Astrocyte of the spinal cord (primary cell): Measurements from ENCODE around the gene AKT1.

Experiments
- DNase-seq: peaks from one replicate; pipeline ENCODE4 v3.0.0; 2011; ENCODE audit warnings: low read depth, low spot score
- H3K4me3 ChIP-seq: 2 replicates; pipeline ENCODE4 v1.5.1; 2011; ENCODE audit warnings: low read depth, mild to moderate bottlenecking, low read length, moderate library complexity
- CTCF ChIP-seq: IDR thresholded peaks from 2 replicates; pipeline ENCODE4 v1.5.1; 2012; ENCODE audit warnings: low read depth, mild to moderate bottlenecking, low read length, inconsistent platforms
- in situ Hi-C: cut with HindIII; loops from 2 replicates; pipeline ENCODE4 v1.10.0; 2017; ENCODE audit warnings: low sequenced_read_pairs

Gene AKT1

DNA sequence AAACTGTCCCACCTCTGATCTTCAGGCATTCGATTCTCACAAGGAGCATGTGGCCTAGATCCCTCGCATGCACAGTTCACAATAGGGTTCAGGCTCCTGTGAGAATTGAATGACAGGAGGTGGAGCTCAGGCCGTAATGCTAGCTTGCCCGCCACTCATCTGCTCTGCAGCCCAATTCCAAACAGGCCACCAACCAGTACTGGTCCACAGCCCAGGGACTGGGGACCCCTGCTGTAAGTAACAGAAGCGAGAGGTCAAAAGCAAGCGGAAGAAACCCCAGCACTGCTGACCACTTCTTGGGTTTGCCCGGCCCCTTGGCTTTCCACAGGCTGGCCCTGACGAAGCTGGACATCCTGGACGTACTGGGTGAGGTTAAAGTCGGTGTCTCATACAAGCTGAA lies 51.1 kb downstream of the AKT1 start:
- no peak overlapping the region for H3K4me3 ChIP-seq
- in situ Hi-C loops: no loop called here
- no peak for TF ChIP-seq CTCF
- no peak for DNase-seq

DNA sequence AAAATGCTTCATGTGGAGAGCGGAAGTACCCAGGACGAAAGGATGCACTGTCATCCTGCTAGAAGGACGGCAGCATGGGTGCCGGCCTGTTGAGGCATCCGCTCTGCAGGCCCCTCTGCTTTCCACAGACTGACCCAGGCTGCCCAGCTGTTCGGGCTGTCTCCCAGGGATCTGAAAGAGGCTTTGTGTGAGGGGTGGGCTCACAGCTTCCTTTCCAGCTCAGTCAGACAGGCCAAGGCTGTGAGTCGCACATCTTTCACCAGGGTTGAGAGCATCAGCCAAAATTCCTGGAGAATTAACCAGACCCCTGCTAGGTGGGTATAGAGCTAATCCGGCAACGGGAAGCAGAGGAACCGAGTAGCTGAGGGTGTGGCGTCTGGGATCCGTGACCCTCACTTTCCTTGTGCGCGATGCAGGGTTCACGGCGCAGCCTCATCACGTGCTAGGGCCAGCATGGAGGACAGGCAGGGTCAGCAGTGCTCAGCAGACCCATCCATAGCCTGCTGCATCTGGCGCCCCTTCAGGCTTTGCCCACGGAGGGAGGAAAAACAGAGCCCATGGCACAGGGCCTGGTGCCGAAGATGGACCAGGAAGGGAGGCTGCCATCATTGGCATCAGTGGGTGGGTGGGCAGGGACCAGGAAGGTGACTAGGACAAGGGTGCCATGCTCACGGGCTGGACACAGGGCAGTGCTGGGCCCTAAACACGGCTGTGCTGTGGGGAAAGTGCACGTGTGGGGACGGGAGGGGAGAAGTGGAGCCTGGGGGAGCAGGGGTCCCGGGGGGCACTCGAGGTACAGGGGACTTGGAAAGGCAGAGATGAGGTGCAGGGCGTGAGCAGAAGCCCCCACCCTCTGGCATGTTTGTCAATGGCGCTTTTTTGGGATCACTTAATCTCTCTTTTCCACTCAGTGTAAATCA lies 51.8 kb downstream of the AKT1 start:
- TF ChIP-seq CTCF: no peak
- no peak for DNase-seq
- in situ Hi-C loops: no loop called here
- H3K4me3 ChIP-seq: no peak overlapping the region

- no peak overlapping the region for H3K4me3 ChIP-seq
- no peak for DNase-seq
- in situ Hi-C loops: no loop called here
- no peak for TF ChIP-seq CTCF
Observed at GRCh38 chr14:104742586-104743455, 52.7 kb downstream of the AKT1 start.

DNA sequence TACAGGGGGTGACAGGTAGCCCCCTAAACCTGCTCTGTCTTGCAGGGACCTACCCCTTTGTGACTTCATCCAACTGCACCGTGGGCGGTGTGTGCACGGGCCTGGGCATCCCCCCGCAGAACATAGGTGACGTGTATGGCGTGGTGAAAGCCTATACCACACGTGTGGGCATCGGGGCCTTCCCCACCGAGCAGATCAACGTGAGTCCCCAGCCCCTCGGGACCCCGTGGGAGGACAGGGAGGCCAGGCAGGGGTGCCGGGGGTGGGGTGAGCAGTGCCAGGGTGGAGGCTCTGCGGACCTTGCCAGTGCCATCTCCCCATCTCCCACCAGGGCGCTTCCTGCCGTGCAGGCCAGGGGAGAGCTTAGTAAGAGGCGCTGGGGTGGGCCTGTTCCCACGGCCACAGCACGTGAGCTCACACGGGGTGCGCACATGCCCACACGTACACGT lies 53.7 kb downstream of the AKT1 start:
- in situ Hi-C loops: no loop called here
- no peak overlapping the region for H3K4me3 ChIP-seq
- TF ChIP-seq CTCF: no peak
- DNase-seq: no peak

- H3K4me3 ChIP-seq: no peak overlapping the region
- no peak for DNase-seq
- TF ChIP-seq CTCF: no peak
- in situ Hi-C loops: no loop called here
Observed at GRCh38 chr14:104741108-104741802, 54.3 kb downstream of the AKT1 start.
